Subcutaneous abdominal adipose tissue (tissue), 5 donors: ENCODE results near the gene OLIG2.

ENCODE experiments used
- H3K27ac ChIP-seq: one replicate; pipeline ENCODE4 v1.7.0; 2013; ENCODE audit warnings: low read depth, mild to moderate bottlenecking, inconsistent platforms, low read length, moderate library complexity
- H3K27me3 ChIP-seq, 5 donors: one replicate each; pipeline ENCODE4 v1.7.0; 2013; ENCODE audit warnings: low read length in 5 of 5, inconsistent platforms in 1 of 5; ENCODE audit not compliant: control insufficient read depth in 5 of 5, insufficient read depth in 4 of 5
- H3K36me3 ChIP-seq, 5 donors: one replicate each; pipeline ENCODE4 v1.7.0; 2013; ENCODE audit warnings: low read length in 5 of 5; ENCODE audit not compliant: control insufficient read depth in 5 of 5, insufficient read depth in 5 of 5
- H3K4me1 ChIP-seq, 5 donors: one replicate each; pipeline ENCODE4 v1.7.0; 2013; ENCODE audit warnings: low read length in 5 of 5, mild to moderate bottlenecking in 3 of 5, moderate library complexity in 1 of 5; ENCODE audit not compliant: control insufficient read depth in 5 of 5, insufficient read depth in 5 of 5
- H3K4me3 ChIP-seq, 5 donors: one replicate each; pipeline ENCODE4 v1.7.0; 2013; ENCODE audit warnings: low read length in 5 of 5, low read depth in 1 of 5
- H3K9ac ChIP-seq, 5 donors: one replicate each; pipeline ENCODE4 v1.7.0; 2013; ENCODE audit warnings: low read length in 5 of 5, mild to moderate bottlenecking in 4 of 5, moderate library complexity in 3 of 5
- H3K9me3 ChIP-seq, 5 donors: one replicate each; pipeline ENCODE4 v1.7.0; 2013; ENCODE audit warnings: low read length in 5 of 5; ENCODE audit not compliant: control insufficient read depth in 5 of 5
- donor health status: healthy.
- donor health status: healthy.
- donor health status: healthy.
- donor health status: healthy.
- donor health status: healthy.

OLIG2 gene

GRCh38 chr21:33059380-33059841 is 33.7 kb downstream of the OLIG2 start:
- H3K4me3 ChIP-seq, result no peak overlapping the region
- H3K4me1 ChIP-seq, result peaks cover 2 to 20% (median 18%) of the 10 kb centered on the region in 5 donors
- H3K9ac ChIP-seq, result no peak overlapping the region
- no peak overlapping the region for H3K27ac ChIP-seq
- no peaks in the 10 kb centered on the region for H3K9me3 ChIP-seq
- peaks cover 6 to 28% (median 20%) of the 10 kb centered on the region in 5 donors for H3K27me3 ChIP-seq
- no peaks in the 10 kb centered on the region for H3K36me3 ChIP-seq

GRCh38 chr21:33061233-33061632 is 35.5 kb downstream of the OLIG2 start:
- H3K9me3 ChIP-seq, result no peaks in the 10 kb centered on the region
- no peak overlapping the region for H3K9ac ChIP-seq
- H3K27ac ChIP-seq, result no peak overlapping the region
- H3K4me3 ChIP-seq, result no peak overlapping the region
- H3K4me1 ChIP-seq, result peaks cover 2 to 20% (median 18%) of the 10 kb centered on the region in 5 donors
- no peaks in the 10 kb centered on the region for H3K36me3 ChIP-seq
- H3K27me3 ChIP-seq, result peaks cover 10 to 29% (median 25%) of the 10 kb centered on the region in 5 donors

- Histone ChIP-seq H3K9me3 (peaks cover 0 to 2% (median 1%) of the 10 kb centered on the region in 5 donors), H3K9ac (no peak overlapping the region), H3K36me3 (no peaks in the 10 kb centered on the region), H3K27ac (no peak overlapping the region), H3K4me3 (no peak overlapping the region), H3K27me3 (peaks cover 24 to 48% (median 46%) of the 10 kb centered on the region in 5 donors), H3K4me1 (peaks cover 2 to 17% (median 15%) of the 10 kb centered on the region in 5 donors)
Measured at GRCh38 chr21:33063375-33063883, 37.7 kb downstream of the OLIG2 start.

GRCh38 chr21:33063907-33064622 is 38.3 kb downstream of the OLIG2 start:
- H3K36me3 ChIP-seq, result no peaks in the 10 kb centered on the region
- H3K4me3 ChIP-seq, result no peak overlapping the region
- peaks cover 29 to 55% (median 52%) of the 10 kb centered on the region in 5 donors for H3K27me3 ChIP-seq
- H3K27ac ChIP-seq, result no peak overlapping the region
- H3K9ac ChIP-seq, result no peak overlapping the region
- peaks cover 3 to 7% (median 5%) of the 10 kb centered on the region in 5 donors for H3K9me3 ChIP-seq
- peaks cover 2 to 11% (median 9%) of the 10 kb centered on the region in 5 donors for H3K4me1 ChIP-seq

- Histone ChIP-seq H3K9ac (no peak overlapping the region), H3K27ac (no peak overlapping the region), H3K9me3 (peaks cover 3 to 11% (median 9%) of the 10 kb centered on the region in 5 donors), H3K4me1 (peaks cover 0 to 4% (median 3%) of the 10 kb centered on the region in 5 donors), H3K4me3 (no peak overlapping the region), H3K27me3 (peaks cover 35 to 62% (median 56%) of the 10 kb centered on the region in 5 donors), H3K36me3 (no peaks in the 10 kb centered on the region)
Measured at GRCh38 chr21:33064623-33065390, 39.1 kb downstream of the OLIG2 start.

GRCh38 chr21:33067043-33067442 is 41.3 kb downstream of the OLIG2 start:
- Histone ChIP-seq H3K9ac (no peak overlapping the region), H3K4me1 (peaks cover 0 to 24% (median 20%) of the 10 kb centered on the region in 5 donors), H3K27ac (no peak overlapping the region), H3K36me3 (no peaks in the 10 kb centered on the region), H3K4me3 (no peak overlapping the region), H3K9me3 (peaks cover 3 to 11% (median 9%) of the 10 kb centered on the region in 5 donors), H3K27me3 (peaks cover 44 to 74% (median 69%) of the 10 kb centered on the region in 5 donors)

GRCh38 chr21:33067457-33067856 is 41.7 kb downstream of the OLIG2 start:
- peaks cover 3 to 11% (median 9%) of the 10 kb centered on the region in 5 donors for H3K9me3 ChIP-seq
- H3K4me3 ChIP-seq, result no peak overlapping the region
- peaks cover 0 to 26% (median 22%) of the 10 kb centered on the region in 5 donors for H3K4me1 ChIP-seq
- H3K27me3 ChIP-seq, result peaks cover 45 to 78% (median 72%) of the 10 kb centered on the region in 5 donors
- no peak overlapping the region for H3K9ac ChIP-seq
- H3K36me3 ChIP-seq, result no peaks in the 10 kb centered on the region
- H3K27ac ChIP-seq, result no peak overlapping the region

GRCh38 chr21:33069243-33069642 is 43.5 kb downstream of the OLIG2 start:
- no peaks in the 10 kb centered on the region for H3K36me3 ChIP-seq
- H3K27me3 ChIP-seq, result peaks cover 54 to 81% (median 67%) of the 10 kb centered on the region in 5 donors
- peaks cover 0 to 26% (median 22%) of the 10 kb centered on the region in 5 donors for H3K4me1 ChIP-seq
- H3K4me3 ChIP-seq, result no peak overlapping the region
- H3K9ac ChIP-seq, result no peak overlapping the region
- no peak overlapping the region for H3K27ac ChIP-seq
- peaks cover 3 to 11% (median 9%) of the 10 kb centered on the region in 5 donors for H3K9me3 ChIP-seq

GRCh38 chr21:33069645-33069993 is 43.9 kb downstream of the OLIG2 start:
- Histone ChIP-seq H3K27me3 (peaks cover 52 to 81% (median 68%) of the 10 kb centered on the region in 5 donors), H3K9me3 (peaks cover 3 to 11% (median 9%) of the 10 kb centered on the region in 5 donors), H3K36me3 (no peaks in the 10 kb centered on the region), H3K27ac (no peak overlapping the region), H3K4me3 (peak overlapping the region in 2 of 5 donors; percentile 59 to 62), H3K9ac (no peak overlapping the region), H3K4me1 (peaks cover 0 to 26% (median 22%) of the 10 kb centered on the region in 5 donors)
